K562 (cell line): ENCODE results near the gene PPP1R10.

Experiments
- CBX5 ChIP-seq: IDR thresholded peaks from 2 replicates; pipeline ENCODE4 v1.6.1; 2014; ENCODE audit warnings: low read depth, borderline replicate concordance
- CTCF ChIP-seq, 3 experiments: IDR thresholded peaks in 2 of 3; conservative IDR thresholded peaks in 1 of 3; 2 replicates each; pipeline ENCODE4 v1.5.1; 2011 to 2012; ENCODE audit warnings: low read length in 3 of 3, mild to moderate bottlenecking in 3 of 3, control low read depth in 2 of 3, improper control_type of control experiment in 1 of 3, inconsistent platforms in 1 of 3, low read depth in 1 of 3, mixed read lengths in 1 of 3, moderate library complexity in 1 of 3; ENCODE audit not compliant: insufficient read depth in 2 of 3

GRCh38 chr6:30600451-30600961 is 16.5 kb downstream of the PPP1R10 start:
- TF ChIP-seq CTCF (IDR thresholded peaks at IDR 0.05 in 2 of 3, conservative IDR thresholded peaks at IDR 0.05 in 1 of 3; ENCODE audit: insufficient read depth in 2 of 3, low read depth in 1 of 3, low read length in 3 of 3) (no peak), CBX5 (no peak)
